Fibroblast of the aortic adventitia (primary cell): ENCODE measurements around the gene ASGR1. TPM values are rescaled to one million over a fixed set of nuclear protein-coding genes. Genes with fewer than 3 reads are reported as not detected.
"Not testable (repeated sequence)": the region's sequence is repeated elsewhere in the genome, so short reads cannot be mapped to it uniquely, and the experiment has no call there.

Experiments
- DNase-seq: peaks from one replicate; pipeline ENCODE4 v3.0.0-alpha.2; 2010; ENCODE audit warnings: low read depth
- H3K4me3 ChIP-seq: 2 replicates; pipeline ENCODE4 v1.5.1; 2011; ENCODE audit warnings: low read depth, mild to moderate bottlenecking, control low read depth, low read length, moderate library complexity
- total RNA-seq: library from RNA; depleted of rRNA; stranded (reverse); fragments of >200 nt; gene quantifications from 2 replicates; pipeline ENCODE4 v1.2.3, GENCODE V29; 2012; ENCODE audit warnings: low replicate concordance
- TF ChIP-seq, protein P1 (sequence below): IDR thresholded peaks from 2 replicates; pipeline ENCODE4 v1.5.1; 2011; ENCODE audit warnings: mild to moderate bottlenecking, low read length, control low read depth, inconsistent platforms; ENCODE audit not compliant: insufficient read depth

Gene ASGR1
- total RNA-seq, 1 donor: 0.09 TPM

DNA sequence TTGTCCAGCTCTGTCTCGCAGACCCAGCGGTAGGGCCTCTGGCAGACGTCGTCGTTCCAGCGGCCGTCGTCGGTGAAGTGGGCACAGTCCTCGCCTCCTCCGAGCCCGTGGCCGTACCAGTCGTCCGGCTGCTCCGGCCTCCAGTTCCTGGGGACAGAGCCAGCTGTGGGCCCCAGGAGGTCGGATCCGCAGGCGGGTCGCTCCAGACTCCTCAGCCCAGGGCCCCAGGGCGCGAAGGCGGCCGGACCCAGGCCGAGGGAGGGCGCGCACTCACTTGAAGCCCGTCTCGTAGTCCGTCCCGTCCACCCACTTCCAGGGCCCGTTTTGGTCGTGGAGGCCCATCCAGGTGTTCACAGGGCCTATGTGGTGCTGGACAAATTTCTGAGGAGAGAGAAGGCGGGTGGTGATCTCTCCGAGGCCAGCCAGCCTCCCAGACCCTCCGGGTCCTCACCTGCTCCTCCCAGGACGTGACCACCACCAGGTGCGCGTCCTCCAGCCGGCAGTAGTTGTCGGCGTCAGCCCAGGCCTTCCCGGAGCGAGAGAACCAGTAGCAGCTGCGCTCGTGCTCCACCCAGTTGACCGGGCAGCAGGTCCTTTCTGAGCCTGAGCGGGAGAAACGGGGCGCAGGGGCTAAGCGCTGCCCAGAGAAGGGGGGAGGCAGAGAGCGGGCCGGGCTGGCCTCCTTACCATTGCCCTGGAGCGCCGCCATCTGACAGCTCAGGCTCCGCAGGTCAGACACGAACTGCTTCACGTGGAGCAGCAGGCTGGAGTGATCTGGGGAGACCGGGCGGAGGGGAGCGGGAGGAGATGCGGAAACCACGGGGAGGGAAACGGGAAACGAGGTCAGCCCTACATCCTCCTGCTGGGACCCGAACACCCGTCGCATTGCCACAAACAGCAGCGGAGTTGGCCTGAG, 5.2 kb downstream of the ASGR1 start:
- H3K4me3 ChIP-seq: no peak overlapping the region
- TF ChIP-seq, protein P1, sequence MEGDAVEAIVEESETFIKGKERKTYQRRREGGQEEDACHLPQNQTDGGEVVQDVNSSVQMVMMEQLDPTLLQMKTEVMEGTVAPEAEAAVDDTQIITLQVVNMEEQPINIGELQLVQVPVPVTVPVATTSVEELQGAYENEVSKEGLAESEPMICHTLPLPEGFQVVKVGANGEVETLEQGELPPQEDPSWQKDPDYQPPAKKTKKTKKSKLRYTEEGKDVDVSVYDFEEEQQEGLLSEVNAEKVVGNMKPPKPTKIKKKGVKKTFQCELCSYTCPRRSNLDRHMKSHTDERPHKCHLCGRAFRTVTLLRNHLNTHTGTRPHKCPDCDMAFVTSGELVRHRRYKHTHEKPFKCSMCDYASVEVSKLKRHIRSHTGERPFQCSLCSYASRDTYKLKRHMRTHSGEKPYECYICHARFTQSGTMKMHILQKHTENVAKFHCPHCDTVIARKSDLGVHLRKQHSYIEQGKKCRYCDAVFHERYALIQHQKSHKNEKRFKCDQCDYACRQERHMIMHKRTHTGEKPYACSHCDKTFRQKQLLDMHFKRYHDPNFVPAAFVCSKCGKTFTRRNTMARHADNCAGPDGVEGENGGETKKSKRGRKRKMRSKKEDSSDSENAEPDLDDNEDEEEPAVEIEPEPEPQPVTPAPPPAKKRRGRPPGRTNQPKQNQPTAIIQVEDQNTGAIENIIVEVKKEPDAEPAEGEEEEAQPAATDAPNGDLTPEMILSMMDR: no peak
- DNase-seq: no peak

DNA sequence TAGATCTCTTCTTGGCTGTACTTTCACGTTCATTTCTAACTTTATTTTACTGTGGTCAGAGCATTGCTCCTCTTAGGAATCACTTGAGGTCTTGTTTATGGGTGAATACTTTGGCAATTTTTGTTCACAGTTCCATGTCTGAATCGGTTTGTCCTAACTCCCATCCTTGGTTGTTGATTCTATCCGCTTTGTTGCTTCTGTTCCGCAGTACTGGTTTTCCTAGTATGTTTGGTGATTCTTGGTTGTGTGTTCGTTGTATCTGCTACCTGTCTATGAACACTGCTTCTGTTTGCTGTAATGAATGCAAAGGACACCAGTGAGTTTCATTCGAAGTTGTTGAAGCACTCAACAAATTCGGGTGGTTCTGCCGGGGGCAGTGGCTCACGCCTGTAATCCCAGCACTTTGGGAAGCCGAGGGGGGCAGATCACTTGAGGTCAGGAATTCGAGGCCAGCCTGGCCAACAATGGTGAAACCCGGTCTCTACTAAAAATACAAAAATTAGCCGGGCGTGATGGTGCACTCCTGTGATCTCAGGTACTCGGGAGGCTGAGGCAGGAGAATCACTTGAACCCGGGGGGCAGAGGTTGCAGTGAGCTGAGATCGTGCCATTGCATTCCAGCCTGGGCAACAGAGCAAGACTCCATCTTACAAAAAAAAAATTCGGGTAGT, 6.5 kb downstream of the ASGR1 start:
- DNase-seq, H3K4me3 ChIP-seq: not testable (repeated sequence)

DNA sequence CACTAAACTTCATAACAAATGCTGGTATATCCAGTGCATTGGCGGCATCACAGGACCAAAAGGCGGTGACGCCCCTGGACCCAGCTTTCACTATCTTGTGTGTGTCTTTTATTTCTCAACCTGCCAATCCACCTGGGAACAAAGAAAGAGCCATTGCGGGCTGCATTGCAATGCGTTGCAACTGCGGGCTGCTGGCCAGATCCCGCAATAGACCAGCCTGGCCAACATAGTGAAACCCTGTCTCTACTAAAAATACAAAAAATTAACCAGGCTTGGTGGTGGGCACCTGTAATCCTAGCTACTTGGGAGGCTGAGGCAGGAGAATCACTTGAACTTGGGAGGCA, 9.6 kb downstream of the ASGR1 start:
- not testable (repeated sequence) for H3K4me3 ChIP-seq, DNase-seq

DNA sequence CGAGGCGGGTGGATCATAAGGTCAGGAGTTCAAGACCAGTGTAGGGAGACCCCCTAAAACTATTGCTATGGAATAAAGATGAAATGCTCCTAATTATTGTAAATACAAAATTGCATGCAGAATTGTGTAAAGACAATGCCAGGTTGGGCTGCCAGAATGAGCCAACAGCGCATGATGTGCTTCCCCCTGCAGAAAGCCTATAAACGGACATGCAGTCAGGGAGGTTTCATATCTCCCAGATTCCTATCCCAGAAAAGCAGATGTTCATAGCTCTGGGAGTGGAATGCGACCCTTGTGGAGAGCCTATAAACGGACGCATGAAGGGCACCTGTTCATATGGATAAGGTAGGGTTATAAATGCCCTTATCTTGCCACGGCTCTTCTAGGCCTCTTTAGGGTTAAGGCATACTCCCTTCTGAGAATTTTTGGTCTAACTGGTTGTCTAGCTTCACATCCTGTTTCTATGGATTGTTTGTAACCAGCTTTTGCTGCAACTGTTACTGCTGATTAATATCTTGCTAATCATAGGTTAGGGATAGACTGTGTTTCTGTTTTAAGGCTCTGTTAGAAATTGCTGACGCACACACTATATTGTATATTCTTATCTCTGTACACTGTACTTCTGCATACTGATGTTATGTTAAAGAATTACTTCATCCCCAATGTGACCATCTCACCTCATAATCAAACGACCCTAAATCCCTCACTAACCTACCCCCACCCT, 10.2 kb downstream of the ASGR1 start:
- not testable (repeated sequence) for H3K4me3 ChIP-seq, DNase-seq

DNA sequence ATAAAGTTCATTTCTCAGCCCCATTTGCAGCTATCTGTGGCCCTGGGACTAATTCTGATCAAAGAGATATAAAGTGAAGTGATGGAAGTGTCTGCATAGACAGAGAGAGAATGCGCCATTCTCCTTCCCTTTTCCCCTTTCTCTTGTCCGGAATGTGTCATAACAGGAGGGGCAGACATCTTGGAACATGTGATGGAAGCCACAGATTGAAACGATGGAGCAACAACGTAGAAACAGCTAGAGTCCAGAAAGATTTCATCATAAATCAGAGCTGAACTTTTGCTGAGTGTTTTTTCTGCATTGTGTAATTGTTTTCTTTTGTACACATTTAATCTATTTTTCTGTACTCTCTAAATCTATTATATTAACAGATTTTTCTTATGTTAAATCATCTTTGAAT, 11.3 kb downstream of the ASGR1 start:
- H3K4me3 ChIP-seq: no peak overlapping the region
- TF ChIP-seq, protein P1: no peak
- peak; percentile 59 for DNase-seq

DNA sequence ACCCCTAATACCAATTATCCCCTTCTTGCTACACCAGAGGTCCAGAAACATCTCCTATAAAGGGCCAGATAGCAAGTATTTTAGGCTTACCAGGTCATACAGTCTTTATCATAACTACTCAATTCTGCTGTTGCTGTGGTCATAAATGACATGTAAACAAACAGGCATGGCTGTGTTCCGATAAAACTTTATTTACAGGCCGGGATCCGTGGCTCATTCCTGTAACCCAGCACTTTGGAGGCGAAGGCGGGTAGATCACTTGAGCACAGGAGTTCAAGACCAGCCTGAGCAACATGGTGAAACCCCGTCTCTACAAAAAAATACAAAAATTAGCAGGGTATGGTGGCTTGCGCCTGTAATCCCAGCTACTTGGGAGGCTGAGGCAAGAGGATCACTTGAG, 12.3 kb downstream of the ASGR1 start:
- no peak for DNase-seq
- no peak overlapping the region for H3K4me3 ChIP-seq
- TF ChIP-seq, protein P1: no peak

DNA sequence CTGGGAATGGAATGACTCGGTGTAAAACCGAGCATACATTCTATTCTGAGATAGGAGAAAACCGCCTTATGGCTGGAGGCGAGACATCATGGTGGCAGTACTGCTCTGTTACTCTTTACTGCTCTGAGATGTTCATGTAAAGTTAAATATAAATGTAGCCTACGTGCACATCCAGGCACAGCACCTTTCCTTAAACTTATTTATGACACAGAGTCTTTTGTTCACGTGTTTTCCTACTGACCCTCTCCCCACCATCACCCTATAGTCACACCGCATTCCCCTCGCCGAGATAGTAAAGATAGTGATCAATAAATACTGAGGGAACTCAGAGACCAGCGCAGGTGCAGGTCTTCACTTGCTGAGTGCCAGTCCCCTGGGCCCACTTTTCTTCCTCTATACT, 19.6 kb downstream of the ASGR1 start:
- not testable (repeated sequence) for DNase-seq, H3K4me3 ChIP-seq

DNA sequence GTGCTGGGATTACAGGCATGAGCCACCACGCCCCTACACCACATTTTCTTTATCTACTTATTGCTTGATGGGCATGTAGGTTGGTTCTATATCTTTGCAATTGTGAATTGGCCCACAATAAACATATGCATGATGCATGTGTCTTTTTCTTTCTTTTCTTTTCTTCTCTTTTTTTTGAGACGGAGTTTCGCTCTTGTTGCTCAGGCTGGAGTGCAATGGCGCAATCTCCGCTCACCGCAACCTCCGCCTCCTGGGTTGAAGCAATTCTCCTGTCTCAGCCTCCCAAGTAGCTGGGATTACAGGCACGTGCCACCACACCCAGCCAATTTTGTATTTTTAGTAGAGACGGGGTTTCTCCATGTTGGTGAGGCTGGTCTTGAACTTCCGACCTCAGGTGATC, 20.7 kb downstream of the ASGR1 start:
- H3K4me3 ChIP-seq, DNase-seq: not testable (repeated sequence)

DNA sequence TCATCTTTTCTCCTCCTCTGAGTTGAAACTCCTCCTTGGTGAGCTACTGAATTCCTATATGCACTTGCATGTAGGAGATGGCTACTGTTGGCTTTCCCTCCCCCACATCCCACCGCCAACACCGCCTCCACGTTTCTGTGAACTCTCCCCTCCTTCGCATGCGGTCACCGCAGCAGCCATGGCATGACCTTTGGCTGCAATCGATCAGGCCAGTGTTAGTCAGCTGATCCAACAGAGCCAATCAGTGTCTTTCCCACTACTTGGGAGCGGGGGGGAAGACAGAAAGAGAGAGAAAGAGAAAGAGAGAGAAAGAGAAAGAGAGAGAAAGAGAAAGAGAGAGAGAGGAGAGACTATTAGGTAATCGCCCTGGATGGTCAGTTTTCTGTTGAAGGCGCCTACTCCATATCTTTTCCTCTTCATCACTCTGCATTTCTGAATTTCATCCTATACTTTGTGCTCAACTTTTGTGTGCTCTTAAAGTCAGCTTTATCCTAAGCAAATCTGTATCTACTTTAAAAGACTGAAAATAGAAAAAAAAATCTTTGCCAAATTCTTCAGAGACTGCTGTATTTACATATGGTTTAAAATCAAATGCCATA, 22.7 kb downstream of the ASGR1 start:
- H3K4me3 ChIP-seq: no peak overlapping the region
- TF ChIP-seq, protein P1: no peak
- DNase-seq: no peak
